GM18861 (cell line): ENCODE measurements around the gene VTA1.
"Not testable (repeated sequence)": the region's sequence is repeated elsewhere in the genome, so short reads cannot be mapped to it uniquely, and the experiment has no call there.

Source experiments
- ATAC-seq: cut with Tn5 transposase; IDR thresholded peaks from one replicate; pipeline ENCODE4 v1.9.1; 2021; ENCODE audit not compliant: unreplicated experiment

Gene VTA1

DNA sequence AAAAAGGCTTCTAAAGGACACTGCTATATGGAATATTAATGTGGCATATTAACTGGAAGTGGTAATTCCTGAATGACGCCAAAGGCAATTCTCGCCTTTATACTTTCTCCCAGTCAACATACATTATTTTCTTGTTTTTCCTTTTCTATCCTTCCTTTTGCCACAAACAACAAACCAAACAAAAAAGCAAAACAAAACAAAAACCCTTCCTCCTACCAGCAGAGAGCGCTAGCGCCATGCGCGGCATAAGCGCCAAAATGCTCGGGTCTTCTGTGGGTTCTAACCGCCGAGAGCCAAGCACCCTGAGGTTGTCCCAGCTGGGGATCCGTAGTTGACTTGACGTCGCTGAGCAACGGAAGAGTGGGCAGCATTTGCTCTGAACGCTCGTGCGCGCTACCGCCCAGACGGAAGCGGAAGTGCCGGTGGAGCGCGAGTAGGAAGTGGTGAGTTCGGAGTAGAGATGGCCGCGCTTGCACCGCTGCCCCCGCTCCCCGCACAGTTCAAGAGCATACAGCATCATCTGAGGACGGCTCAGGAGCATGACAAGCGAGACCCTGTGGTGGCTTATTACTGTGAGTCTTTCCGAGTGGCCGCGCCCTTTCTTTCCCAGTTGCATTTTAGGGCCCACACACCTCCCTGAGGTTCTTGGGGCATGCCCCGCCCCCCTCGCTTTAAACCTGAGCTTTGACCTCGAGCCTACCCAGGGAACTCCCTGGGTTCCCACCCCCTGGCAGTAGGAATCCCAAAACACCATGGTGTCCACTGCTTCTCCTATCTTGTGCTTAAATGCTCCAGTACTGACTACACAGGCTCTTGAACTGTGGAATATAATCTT, at the start of gene VTA1, which contains the start of gene NMBR:
Gene VTA1 (plus strand): TSS at position 436 of the 835 bp plus-strand sequence. CDS start 25 bp downstream, at position 461.
Gene NMBR (minus strand): TSS at position 295 of the 835 bp plus-strand sequence. CDS start 58,464 bp downstream, outside the sequence.
- ATAC-seq = peak; percentile 98

- not testable (repeated sequence) for ATAC-seq
Observed at GRCh38 chr6:142104820-142105219, 42.2 kb upstream of the VTA1 start.

- ATAC-seq = not testable (repeated sequence)
Observed at GRCh38 chr6:142110820-142111219, 36.2 kb upstream of the VTA1 start.

DNA sequence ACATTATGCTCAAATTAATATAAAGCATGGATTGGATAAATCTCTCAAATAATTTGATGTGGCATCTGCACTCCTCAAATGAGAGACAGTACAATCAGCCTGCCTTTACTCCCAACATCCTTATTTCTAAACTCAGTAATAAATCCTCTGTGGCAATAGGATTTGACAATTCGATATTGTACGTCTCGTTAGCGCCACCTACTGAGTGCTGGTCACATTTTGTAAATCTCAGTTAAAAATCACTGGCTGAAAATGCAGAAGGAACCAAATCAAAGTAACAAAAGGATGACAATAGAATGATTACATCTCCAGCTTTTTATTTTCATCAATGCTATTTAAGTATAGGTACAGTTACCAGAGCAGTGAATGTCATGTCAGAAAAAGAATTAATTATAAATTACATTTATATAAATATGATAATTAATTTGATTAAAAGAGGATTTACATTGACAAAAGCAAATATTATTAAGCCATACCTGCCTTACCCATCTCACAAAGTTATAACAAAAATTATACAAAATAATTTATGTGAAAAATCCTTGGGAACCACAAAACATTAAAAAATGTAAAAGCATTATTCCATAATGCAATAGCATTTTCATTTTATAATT, 34.5 kb upstream of the VTA1 start:
- ATAC-seq = peak; percentile 57

- ATAC-seq = no peak
Observed at GRCh38 chr6:142117366-142117765, 29.7 kb upstream of the VTA1 start.

- no peak for ATAC-seq
Observed at GRCh38 chr6:142118328-142118727, 28.7 kb upstream of the VTA1 start.

GRCh38 chr6:142118925-142119324, 28.1 kb upstream of the VTA1 start:
- ATAC-seq = no peak

DNA sequence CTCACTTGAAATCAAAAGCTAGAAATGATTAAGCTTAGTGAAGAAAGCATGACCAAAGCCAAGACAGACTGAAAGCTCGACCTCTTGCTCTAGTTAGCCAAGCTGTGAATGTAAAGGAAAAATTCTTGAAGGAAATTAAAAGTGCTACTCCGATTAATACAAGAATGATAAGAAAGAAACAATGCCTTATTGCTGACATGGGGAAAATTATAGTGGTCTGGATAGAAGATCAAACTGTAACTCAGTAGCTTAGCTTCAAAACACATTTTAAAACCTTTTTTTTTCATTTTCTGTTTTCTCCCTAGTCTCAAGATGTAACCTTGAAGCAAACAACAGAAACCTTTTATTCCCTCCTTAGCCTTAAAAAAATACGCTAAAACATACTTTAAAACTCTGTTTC, 25.7 kb upstream of the VTA1 start:
- no peak for ATAC-seq

DNA sequence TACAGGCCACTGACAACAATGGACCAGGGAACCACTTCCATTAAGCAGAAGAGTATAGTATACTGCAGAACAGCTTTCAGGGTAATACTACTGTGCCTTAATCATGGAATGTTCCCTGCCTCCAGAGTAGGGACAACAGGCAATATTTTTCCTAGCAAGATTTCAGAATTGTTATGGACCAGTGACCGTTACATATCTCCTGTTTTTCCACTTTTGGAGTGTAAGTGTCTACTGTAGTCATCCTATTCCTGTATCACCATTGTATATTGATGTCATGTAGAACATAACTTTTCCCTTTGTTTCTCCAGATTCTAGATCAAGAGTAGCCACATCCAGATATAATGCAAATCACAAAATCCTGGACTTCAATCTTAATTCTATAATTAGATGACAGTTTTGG, 16.2 kb upstream of the VTA1 start:
- ATAC-seq = no peak

- ATAC-seq = no peak
Observed at GRCh38 chr6:142132625-142133024, 14.4 kb upstream of the VTA1 start, which contains the start of gene GJE1. Gene GJE1 (plus strand): TSS chr6:142132925. CDS start chr6:142133159, 234 bp downstream.

DNA sequence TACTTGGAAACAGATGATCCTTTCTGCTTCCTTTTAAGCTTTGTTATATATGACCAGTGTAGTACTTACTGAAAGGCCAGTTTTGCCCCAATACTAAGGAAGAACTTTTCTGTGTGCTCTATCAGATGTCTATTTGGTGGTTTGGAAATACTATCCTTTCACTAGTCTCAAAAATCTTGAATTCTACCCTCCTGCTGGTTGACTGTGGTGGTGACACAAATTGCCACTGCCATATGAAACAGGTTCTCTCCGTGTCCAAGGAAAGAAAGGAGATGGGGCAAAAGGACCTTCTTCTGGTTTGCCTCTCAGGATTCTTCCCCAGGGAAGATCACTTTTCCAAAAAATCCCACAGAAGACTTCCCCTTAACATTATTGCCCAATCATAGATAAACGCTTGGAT, 8.2 kb upstream of the VTA1 start:
- ATAC-seq = no peak

DNA sequence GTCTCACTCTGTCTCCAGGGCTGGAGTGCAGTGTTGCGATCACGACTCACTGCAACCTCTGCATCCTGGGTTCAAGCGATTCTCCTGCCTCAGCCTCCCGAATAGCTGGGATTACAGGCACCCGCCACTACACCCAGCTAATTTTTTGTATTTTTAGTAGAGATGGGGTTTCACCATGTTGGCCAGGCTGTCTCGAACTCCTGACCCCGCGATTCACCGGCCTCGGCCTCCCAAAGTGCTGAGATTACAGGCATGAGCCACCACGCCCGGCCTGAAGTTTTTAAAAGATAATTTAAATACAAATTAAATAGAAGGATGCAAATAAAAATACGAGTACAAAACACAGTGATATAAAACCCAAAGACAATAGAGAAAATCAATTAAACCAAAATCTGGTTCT, 5.5 kb upstream of the VTA1 start:
- not testable (repeated sequence) for ATAC-seq

- no peak for ATAC-seq
Observed at GRCh38 chr6:142152746-142153145, 5.7 kb downstream of the VTA1 start.

GRCh38 chr6:142153196-142153595, 6.1 kb downstream of the VTA1 start:
- no peak for ATAC-seq

DNA sequence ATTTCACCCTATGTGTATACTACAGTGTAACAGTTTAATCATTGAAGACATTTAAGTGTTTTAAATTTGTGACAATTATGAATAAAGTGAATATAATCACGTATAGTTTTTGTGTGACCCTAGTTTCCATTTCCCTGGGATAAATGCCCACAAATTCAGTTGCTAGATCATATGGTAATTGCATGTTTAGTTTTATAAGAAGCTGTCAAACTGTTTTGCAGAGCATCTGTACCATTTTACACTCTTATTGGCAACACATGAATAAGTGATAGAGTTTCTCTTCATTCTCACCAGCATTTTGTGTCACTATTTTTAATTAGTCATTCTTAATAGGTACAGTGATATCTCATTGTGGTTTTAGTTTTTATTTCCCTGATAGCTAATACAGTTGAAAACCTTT, 7.3 kb downstream of the VTA1 start:
- ATAC-seq = no peak

DNA sequence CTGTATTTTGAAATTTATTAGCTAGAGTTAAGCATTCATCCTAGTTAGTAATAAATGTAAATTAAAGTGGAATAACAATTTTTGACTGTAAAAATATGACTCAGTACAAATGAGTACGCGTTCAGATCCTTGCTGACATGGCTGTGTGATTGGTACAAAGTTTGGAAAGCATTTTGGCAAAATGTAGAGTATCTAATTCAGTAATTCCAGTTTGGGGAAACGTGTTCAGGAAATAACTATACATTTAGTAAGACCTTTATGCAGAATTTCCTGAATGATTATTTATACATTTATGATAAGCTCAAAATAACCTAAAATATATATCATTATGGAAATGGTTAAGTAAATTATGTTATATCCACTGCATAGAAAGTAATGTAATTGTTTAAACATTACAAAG, 8.0 kb downstream of the VTA1 start:
- ATAC-seq = no peak

GRCh38 chr6:142155895-142156757, 9.1 kb downstream of the VTA1 start:
- peak; percentile 73 for ATAC-seq

GRCh38 chr6:142156758-142157068, 9.7 kb downstream of the VTA1 start:
- not testable (repeated sequence) for ATAC-seq

DNA sequence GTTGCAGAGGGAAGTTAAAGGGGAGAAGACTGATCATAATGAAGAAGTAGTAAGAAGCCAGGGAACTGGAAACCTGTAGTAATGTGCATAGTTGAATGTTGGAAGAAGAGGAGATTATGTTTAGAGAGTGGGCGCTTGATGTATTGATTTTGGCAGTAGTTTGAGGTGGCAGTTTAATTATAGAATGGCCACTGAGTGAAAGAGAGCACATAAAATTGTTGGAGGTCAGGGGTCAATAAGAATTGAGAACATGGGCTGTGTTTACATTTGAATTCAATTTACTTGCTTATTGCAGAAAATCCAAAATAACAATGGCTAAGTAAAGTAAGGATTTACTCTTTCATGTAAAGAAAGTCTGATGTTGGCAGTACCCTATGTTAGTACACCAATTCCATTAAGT, 15.7 kb downstream of the VTA1 start:
- ATAC-seq = no peak

- no peak for ATAC-seq
Observed at GRCh38 chr6:142165227-142165626, 18.2 kb downstream of the VTA1 start.

GRCh38 chr6:142167071-142167470, 20.0 kb downstream of the VTA1 start:
- no peak for ATAC-seq
